Natural killer cell (primary cell): ENCODE results near the gene NOP56. TPM values are rescaled to one million over a fixed set of nuclear protein-coding genes. Genes with fewer than 3 reads are reported as not detected.

Source experiments
- ATAC-seq, 3 donors: fragments of 150-1000 bp in 2 of 3; fragments of 200-7000 bp in 1 of 3; cut with Tn5 transposase; 1 replicate in 1 of 3; 2 replicates in 2 of 3; pipeline ENCODE4 v1.10.0; 2021; ENCODE audit warnings: mild to moderate bottlenecking in 2 of 3, moderate library complexity in 2 of 3
- DNase-seq, 2 donors: peaks; one replicate each; pipeline versions ENCODE4 v3.0.0 to v3.0.0-alpha.2; 2013 to 2021; ENCODE audit warnings: mixed read lengths in 1 of 2
- H3K27ac ChIP-seq: one replicate; pipeline ENCODE4 v1.5.1; 2013; ENCODE audit warnings: mild to moderate bottlenecking, low read length
- H3K27me3 ChIP-seq: one replicate; pipeline ENCODE4 v1.6.1; 2013; ENCODE audit warnings: low read length; ENCODE audit not compliant: control insufficient read depth, insufficient read depth
- H3K36me3 ChIP-seq: one replicate; pipeline ENCODE4 v1.6.1; 2013; ENCODE audit warnings: low read length; ENCODE audit not compliant: control insufficient read depth, insufficient read depth
- H3K4me1 ChIP-seq: one replicate; pipeline ENCODE4 v1.6.1; 2013; ENCODE audit warnings: low read length; ENCODE audit not compliant: control insufficient read depth, insufficient read depth
- H3K4me3 ChIP-seq: one replicate; pipeline ENCODE4 v1.5.1; 2013; ENCODE audit warnings: low read length
- H3K9me3 ChIP-seq: one replicate; pipeline ENCODE4 v1.6.1; 2013; ENCODE audit warnings: low read length; ENCODE audit not compliant: control insufficient read depth, insufficient read depth
- H3K27ac Mint-ChIP-seq, 2 donors: one replicate each; pipeline ENCODE4 v1.8.0; 2022; ENCODE audit warnings: mild to moderate bottlenecking in 2 of 2, mixed read lengths in 2 of 2, moderate library complexity in 1 of 2
- H3K27me3 Mint-ChIP-seq, 2 donors: one replicate each; pipeline ENCODE4 v1.8.0; 2022; ENCODE audit warnings: low read depth in 2 of 2, mixed read lengths in 2 of 2
- H3K36me3 Mint-ChIP-seq: one replicate; pipeline ENCODE4 v1.8.0; 2022; ENCODE audit warnings: mixed read lengths
- H3K4me1 Mint-ChIP-seq, 2 donors: one replicate each; pipeline ENCODE4 v1.8.0; 2022; ENCODE audit warnings: mixed read lengths in 2 of 2
- H3K4me3 Mint-ChIP-seq: one replicate; pipeline ENCODE4 v1.8.0; 2022; ENCODE audit warnings: mild to moderate bottlenecking, moderate library complexity, mixed read lengths
- H3K9me3 Mint-ChIP-seq, 2 donors: one replicate each; pipeline ENCODE4 v1.8.0; 2022; ENCODE audit warnings: mixed read lengths in 2 of 2
- WGBS: methylation state at CpG from one replicate; pipeline ENCODE4 v1.1.7; 2013; ENCODE audit warnings: missing lambda C conversion rate; ENCODE audit not compliant: insufficient coverage; 5-methylcytosine and 5-hydroxymethylcytosine counted together
- intact Hi-C: fragments of 100-400 bp; cut with micrococcal nuclease; formaldehyde crosslinking; loops from one replicate; pipeline ENCODE4 v1.14.2; 2022
- total RNA-seq, 4 donors: library from RNA; stranded (reverse); fragments of 120-200 nt in 1 of 4; gene quantifications; one replicate each; pipeline versions ENCODE4 v1.2.3 to v1.2.4, GENCODE V29; 2013 to 2022
- TF ChIP-seq, protein P1 (sequence below): fragments of 200-600 bp; IDR thresholded peaks from one replicate; pipeline ENCODE4 v1.8.0; 2022; ENCODE audit warnings: antibody characterized with exemption

The NOP56 gene
- total RNA-seq, 3 donors from 2014 or later (not counting 1 experiment from before 2014, with no cell fraction given) = 169 to 216 (median 214) TPM

DNA sequence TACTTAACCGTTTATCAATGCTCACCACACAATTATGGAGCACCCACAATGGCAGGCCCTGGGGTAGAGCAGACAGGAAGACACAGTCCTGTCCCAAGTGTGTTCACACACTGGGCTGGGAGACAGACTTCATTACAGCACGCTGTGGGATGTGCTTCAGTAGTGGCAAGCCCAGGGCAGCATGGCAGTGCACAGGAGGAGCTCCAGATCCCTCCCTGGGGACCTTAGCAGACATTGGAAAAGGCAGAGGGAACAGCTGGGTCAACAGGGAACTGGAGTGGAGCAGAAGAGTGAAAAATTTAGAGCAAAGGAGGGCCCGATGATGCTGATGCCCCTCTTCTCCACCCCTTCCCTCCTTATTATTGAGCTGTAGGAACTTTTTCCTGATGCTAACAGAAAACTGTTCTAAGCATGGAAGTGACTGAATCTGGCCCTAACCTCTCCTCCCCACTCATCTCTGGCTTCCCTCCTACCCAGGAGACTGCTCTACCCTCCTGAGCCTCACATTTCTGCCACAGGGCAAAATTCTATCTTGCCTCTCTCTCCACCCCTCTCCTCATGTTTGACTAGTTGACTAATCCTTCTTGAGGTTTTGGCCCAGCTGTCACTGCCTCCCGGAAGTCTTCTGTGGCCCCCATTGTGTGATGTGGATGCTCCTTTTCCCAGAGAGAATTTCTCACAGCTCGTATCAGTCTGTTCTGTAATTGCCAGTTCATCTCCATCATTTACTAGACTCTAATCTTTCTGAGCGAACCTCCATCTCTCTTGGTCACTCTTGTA, 41.3 kb upstream of the NOP56 start:
- Mint-ChIP-seq H3K9me3 (peaks cover 8 to 10% of the 10 kb centered on the region in 2 donors), H3K4me3 (no peak overlapping the region), H3K27me3 (peaks cover 23 to 35% of the 10 kb centered on the region in 2 donors), H3K27ac (no peak overlapping the region), H3K4me1 (no peaks in the 10 kb centered on the region), H3K36me3 (peaks cover 12% of the 10 kb centered on the region)
- Histone ChIP-seq H3K9me3 (peaks cover 3% of the 10 kb centered on the region), H3K27ac (no peak overlapping the region), H3K4me1 (no peaks in the 10 kb centered on the region), H3K4me3 (no peak overlapping the region), H3K36me3 (no peaks in the 10 kb centered on the region), H3K27me3 (peaks cover 8% of the 10 kb centered on the region)
- intact Hi-C loops = no loop called here
- TF ChIP-seq, protein P1, sequence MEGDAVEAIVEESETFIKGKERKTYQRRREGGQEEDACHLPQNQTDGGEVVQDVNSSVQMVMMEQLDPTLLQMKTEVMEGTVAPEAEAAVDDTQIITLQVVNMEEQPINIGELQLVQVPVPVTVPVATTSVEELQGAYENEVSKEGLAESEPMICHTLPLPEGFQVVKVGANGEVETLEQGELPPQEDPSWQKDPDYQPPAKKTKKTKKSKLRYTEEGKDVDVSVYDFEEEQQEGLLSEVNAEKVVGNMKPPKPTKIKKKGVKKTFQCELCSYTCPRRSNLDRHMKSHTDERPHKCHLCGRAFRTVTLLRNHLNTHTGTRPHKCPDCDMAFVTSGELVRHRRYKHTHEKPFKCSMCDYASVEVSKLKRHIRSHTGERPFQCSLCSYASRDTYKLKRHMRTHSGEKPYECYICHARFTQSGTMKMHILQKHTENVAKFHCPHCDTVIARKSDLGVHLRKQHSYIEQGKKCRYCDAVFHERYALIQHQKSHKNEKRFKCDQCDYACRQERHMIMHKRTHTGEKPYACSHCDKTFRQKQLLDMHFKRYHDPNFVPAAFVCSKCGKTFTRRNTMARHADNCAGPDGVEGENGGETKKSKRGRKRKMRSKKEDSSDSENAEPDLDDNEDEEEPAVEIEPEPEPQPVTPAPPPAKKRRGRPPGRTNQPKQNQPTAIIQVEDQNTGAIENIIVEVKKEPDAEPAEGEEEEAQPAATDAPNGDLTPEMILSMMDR = no peak
- no peak for ATAC-seq
- DNase-seq = no peak
- WGBS = 58% methylated on average over 6 of the region's 6 CpGs

DNA sequence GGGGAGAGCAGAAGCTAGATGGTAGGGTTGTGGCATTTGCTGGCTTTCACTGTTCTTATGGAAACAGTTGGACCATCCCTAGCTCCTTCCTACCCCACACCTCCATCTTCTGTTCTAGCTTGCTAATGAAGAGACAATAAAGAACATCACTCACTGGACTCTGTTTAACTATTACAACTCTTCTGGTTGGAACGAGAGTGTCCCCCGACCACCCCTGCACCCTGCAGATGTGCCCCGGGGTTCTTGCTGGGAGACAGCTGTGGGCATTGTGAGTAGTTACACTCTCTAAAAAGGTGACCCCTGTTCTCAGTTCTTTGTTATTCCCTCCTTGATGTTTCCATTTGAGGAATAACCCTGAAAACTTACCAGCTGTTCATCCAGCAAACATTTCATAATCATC, 40.4 kb upstream of the NOP56 start:
- Histone ChIP-seq H3K27me3 (peaks cover 8% of the 10 kb centered on the region), H3K27ac (no peak overlapping the region), H3K4me1 (no peaks in the 10 kb centered on the region), H3K36me3 (no peaks in the 10 kb centered on the region), H3K9me3 (no peaks in the 10 kb centered on the region), H3K4me3 (no peak overlapping the region)
- Mint-ChIP-seq H3K27ac (no peak overlapping the region), H3K36me3 (peaks cover 5% of the 10 kb centered on the region), H3K4me3 (no peak overlapping the region), H3K4me1 (no peaks in the 10 kb centered on the region), H3K27me3 (peaks cover 29 to 32% of the 10 kb centered on the region in 2 donors), H3K9me3 (peaks cover 5% of the 10 kb centered on the region in 2 donors)
- ATAC-seq = no peak
- WGBS = 90% methylated on average over 3 of the region's 3 CpGs
- intact Hi-C loops = no loop called here
- DNase-seq = no peak
- TF ChIP-seq, protein P1 = no peak

DNA sequence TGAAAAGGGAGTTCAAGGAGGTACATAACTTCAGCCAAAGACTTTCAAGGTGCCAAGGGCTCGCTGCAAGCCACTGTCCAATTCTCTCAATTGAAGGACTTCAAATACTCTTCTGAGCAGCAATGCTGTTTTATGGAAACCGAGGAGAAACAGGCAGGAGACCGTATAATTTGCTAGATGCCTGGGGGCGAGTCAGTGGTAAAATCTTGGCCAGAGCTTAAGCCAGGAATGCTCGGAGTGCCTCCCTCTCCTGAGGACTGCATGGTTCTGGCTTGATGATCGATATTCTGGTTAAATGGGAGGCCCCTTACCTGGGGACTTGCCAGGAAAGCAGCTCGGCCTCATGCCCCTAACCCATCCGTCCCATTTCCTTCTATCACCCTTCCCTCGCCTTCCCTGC, 35.8 kb upstream of the NOP56 start:
- Mint-ChIP-seq H3K4me3 (no peak overlapping the region), H3K27ac (no peak overlapping the region), H3K4me1 (no peaks in the 10 kb centered on the region), H3K9me3 (no peaks in the 10 kb centered on the region), H3K27me3 (peaks cover 22 to 32% of the 10 kb centered on the region in 2 donors), H3K36me3 (no peaks in the 10 kb centered on the region)
- TF ChIP-seq, protein P1 = no peak
- H3K36me3 ChIP-seq = no peaks in the 10 kb centered on the region
- H3K27me3 ChIP-seq = peaks cover 3% of the 10 kb centered on the region
- 81% methylated on average over 9 of the region's 9 CpGs for WGBS
- ATAC-seq (no peak), DNase-seq (no peak)
- intact Hi-C loops = no loop called here
- H3K4me3 ChIP-seq = no peak overlapping the region
- H3K9me3 ChIP-seq = no peaks in the 10 kb centered on the region
- no peaks in the 10 kb centered on the region for H3K4me1 ChIP-seq
- no peak overlapping the region for H3K27ac ChIP-seq
